NB4 (cell line): ENCODE measurements around the gene KRT79.
A peak's percentile ranks its signal among the peaks of the same experiment; 100 is the strongest.

ENCODE experiments used
- DNase-seq: peaks from one replicate; pipeline ENCODE4 v3.0.0; 2010; ENCODE audit warnings: low read depth
- H3K4me3 ChIP-seq: one replicate; pipeline ENCODE4 v1.5.1; 2011; ENCODE audit warnings: mild to moderate bottlenecking, low read depth, low read length, moderate library complexity
- MYC ChIP-seq: IDR thresholded peaks from 2 replicates; pipeline ENCODE4 v1.6.1; 2011; ENCODE audit warnings: low read depth, low read length
- POLR2A ChIP-seq: IDR thresholded peaks from 2 replicates; pipeline ENCODE4 v1.6.1; 2011; ENCODE audit warnings: mild to moderate bottlenecking; ENCODE audit not compliant: insufficient read length; ENCODE audit errors: extremely low read depth
- TF ChIP-seq, protein P1 (sequence below): IDR thresholded peaks from one replicate; pipeline ENCODE4 v1.5.1; 2012; ENCODE audit warnings: low read depth, low read length
- TF ChIP-seq, protein P2 (sequence below): IDR thresholded peaks from 2 replicates; pipeline ENCODE4 v1.6.1; 2011; ENCODE audit warnings: low read depth, low read length

The KRT79 gene

GRCh38 chr12:52790427-52791270 is 43.5 kb downstream of the KRT79 start:
- no peak for DNase-seq
- no peak overlapping the region for H3K4me3 ChIP-seq
- TF ChIP-seq, protein P1, sequence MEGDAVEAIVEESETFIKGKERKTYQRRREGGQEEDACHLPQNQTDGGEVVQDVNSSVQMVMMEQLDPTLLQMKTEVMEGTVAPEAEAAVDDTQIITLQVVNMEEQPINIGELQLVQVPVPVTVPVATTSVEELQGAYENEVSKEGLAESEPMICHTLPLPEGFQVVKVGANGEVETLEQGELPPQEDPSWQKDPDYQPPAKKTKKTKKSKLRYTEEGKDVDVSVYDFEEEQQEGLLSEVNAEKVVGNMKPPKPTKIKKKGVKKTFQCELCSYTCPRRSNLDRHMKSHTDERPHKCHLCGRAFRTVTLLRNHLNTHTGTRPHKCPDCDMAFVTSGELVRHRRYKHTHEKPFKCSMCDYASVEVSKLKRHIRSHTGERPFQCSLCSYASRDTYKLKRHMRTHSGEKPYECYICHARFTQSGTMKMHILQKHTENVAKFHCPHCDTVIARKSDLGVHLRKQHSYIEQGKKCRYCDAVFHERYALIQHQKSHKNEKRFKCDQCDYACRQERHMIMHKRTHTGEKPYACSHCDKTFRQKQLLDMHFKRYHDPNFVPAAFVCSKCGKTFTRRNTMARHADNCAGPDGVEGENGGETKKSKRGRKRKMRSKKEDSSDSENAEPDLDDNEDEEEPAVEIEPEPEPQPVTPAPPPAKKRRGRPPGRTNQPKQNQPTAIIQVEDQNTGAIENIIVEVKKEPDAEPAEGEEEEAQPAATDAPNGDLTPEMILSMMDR: no peak
- TF ChIP-seq POLR2A: no peak
- TF ChIP-seq, protein P2, sequence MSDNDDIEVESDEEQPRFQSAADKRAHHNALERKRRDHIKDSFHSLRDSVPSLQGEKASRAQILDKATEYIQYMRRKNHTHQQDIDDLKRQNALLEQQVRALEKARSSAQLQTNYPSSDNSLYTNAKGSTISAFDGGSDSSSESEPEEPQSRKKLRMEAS: no peak
- no peak for TF ChIP-seq MYC

DNA sequence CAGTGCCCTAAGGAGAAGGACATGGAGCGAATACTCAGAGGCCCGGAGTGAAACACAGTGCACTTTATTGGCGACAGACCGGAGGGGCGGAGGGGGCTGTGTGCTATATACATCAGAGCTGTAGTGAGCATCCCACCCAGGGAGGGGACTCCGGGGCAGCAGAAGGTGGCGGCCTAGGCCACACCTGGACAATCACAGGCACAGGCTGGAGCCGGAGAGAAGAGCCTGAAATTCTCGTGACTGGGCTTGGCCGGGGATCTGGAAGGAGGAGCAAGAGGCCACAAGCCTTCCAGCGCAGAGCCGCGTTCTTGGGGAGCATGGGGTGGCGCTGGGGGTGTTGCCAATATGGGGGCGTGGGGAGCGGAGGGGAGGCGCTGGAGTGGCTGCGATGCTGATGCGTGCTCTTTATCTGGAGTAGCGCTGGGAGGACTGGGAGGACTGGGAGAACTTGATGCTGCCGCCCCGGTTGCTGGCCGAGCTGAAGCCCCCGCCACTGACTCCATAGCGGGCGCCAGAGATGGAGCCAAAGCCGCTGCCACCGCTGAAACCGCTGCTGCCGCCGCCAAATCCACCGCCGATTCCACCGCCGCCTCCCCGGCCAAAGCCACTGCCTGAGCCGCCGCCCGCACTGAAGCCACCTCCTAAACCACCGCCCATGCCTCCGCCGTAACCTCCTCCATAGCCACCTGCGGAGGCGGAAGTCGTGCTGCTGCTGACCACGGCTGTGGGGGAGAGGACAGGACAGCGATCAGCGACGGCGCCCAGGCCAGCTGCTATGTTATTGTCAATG is 44.3 kb downstream of the KRT79 start:
- peak; percentile 77 for DNase-seq
- TF ChIP-seq, protein P2: peak; percentile 67; the same call in 1 of the 2 replicates
- peak; percentile 60 for TF ChIP-seq MYC
- no peak for TF ChIP-seq POLR2A
- no peak overlapping the region for H3K4me3 ChIP-seq

DNA sequence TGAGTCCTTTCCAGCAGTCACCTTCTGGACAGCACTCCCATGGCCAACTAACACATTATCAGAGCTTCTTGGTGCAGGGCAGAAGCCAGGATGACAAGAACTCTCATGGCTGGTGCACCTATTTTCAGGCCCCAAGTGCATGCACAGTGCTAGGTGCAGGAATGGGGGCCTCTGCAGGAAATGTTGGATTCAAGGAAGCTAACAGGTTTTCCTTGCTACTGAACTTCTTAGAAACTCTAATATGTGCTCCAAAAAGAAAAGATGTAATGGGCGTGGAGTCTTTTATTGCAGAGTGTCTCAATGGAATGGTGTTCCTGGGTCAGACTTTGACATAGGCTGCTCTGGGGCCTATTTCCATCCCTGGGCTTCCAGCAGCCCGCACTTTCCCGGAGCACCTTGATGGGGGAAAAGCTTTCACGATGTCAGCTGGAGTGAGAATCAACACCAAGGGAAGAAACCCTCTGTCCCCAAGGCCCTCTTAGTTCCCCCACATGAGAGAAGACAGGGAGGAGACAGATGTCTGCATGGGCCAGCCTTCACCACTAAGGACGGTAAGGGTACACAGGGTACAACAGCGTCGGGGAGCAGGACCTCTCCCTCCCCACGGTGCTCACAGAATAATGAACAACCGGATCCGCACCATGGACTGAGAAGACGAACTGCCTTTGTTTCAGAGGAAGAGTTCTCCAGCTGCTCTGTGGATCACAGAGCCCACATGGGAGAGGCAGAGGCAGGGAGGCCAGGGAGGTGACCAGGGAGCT is 45.1 kb downstream of the KRT79 start:
- no peak overlapping the region for H3K4me3 ChIP-seq
- TF ChIP-seq, protein P2: no peak
- TF ChIP-seq, protein P1: no peak
- TF ChIP-seq POLR2A: no peak
- TF ChIP-seq MYC: no peak
- DNase-seq: no peak

DNA sequence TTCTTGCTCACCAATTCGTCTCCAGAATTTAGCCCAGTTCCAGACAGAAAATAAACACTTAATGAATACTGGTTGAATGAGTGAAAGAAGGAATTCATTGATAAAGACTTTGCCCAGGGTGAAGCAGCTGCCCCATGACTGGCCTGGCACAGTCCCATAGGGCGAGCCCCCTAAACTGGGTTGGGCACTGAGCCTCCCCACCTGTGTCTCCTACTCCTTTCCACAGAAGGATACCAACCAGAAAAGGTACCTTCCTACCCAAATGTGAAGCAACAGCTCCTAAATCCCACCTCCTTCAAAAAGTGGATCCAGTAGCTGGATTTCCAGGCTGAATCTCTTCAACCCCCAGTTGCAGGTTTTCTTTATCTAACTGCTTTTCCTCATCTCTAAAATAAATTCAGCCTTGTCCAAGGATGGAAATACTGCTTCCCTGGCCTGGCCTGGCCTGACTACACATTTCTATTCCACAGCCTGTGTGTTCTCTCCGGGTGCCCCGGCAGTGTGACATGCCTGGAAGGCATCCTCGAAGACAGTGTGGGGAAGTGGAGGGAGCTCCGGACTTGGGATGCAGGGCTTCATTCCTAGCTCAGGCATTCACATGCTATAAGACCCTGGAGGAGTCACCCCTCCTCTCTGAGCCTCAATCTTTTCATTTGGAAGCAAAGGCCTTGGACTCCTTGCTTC is 45.8 kb downstream of the KRT79 start:
- no peak for DNase-seq
- TF ChIP-seq MYC (no peak), POLR2A (no peak)
- TF ChIP-seq, protein P2: no peak
- TF ChIP-seq, protein P1: no peak
- no peak overlapping the region for H3K4me3 ChIP-seq

DNA sequence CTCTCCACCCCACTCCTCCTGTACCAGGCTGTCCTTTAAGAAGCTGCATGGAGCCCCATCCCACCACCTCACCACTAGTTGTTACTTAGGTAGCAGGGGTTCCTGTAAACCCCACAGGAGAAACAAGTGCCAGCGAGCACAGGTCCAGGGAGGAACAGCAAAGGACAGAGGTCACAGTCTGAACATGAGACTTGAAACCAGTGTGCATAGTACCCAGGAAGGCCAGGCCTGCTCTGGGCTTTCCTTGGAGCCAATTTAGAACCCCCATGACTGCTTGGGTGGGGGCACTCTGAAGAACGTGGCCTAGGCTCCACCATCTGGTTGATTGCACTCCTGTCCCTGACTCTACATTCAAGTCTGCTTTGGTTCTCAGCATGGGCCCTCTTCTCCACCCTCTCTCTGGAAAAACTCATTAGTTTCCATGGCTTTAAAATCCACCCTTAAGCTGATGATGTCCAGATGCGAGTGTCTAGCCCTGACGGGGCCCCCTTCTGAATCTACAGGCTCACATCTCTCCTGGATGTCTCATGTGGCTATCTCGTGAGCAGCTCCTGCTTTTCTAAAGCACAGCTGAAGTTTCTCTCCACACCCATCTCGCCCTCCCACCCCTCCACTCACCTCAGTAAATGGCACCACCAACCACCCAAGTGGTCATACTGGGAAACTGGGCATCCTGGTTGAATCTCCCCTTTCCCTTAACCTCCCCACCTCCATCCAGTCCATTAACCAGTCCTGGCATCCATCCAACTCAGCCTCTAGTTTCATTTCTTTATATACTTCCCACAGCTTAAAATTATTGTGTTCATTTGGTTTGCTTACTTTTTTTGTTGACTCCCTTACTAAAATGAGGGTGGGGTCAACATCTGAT is 46.6 kb downstream of the KRT79 start:
- DNase-seq: no peak
- TF ChIP-seq, protein P1: no peak
- TF ChIP-seq MYC (no peak), POLR2A (no peak)
- TF ChIP-seq, protein P2: no peak
- no peak overlapping the region for H3K4me3 ChIP-seq
